DMS153 treated with DMSO at 0.1 percent for 48 hours (cell line): ENCODE measurements around the gene DNAJC1.

Source experiments
- DNase-seq: peaks from one replicate; lab custom pipeline; 2025; ENCODE audit not compliant: unreplicated experiment; lab: John Stamatoyannopoulos, UW

Gene DNAJC1

DNA sequence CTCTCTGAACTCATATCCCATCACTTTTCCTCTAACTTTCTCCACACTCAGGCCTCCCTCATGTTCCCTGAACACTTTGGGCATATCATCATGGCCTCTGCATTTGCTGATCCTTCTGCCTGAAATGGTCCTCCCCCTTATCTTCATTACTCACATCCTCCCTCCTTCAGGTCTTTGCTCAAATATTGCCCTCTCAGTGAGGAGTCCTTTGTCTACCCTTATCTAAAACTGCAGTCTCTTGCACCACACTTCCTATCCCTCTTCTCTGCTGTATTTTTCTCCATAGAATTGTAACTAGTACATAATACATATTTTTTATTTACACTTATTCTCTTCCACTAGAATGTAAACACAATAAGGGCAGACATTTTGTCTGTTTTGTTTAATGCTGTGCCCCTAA lies 41.7 kb downstream of the DNAJC1 start:
- DNase-seq = no peak

DNA sequence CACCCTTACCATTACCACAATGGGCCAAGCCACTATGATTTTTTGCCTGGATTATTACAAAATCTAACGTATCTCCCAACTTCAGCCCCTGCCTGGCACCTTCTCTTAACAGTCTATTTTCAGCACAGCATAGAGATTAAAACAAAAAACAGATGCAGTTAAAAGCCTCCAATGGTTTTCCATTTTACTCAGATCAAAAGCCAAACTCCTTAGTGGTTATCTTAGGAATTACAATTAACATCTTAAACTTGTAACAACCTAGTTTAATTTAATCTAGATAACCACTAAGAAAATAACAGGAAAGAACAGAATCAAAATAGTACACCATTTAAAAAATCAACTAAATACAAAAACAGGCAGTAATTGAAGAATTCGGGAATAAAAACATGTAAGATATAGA lies 43.5 kb downstream of the DNAJC1 start:
- no peak for DNase-seq

DNA sequence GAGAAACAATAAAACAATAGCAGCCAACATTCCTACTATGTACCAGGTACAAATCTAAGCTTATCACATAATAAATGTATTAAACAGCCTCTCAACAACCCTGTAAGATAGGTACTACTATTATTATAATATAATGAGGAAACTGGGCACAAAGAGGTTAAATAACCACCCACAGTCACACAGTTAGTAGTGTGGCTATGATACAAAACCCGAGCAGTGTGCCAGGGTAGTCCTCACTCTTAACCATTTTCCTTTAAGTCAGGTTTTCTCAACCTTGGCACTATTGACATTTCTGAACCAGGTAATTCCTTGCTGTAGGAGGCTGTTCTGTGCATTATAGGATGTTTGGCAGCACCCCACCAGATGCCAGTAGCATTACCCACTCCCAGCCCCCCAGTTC lies 48.8 kb downstream of the DNAJC1 start:
- DNase-seq = no peak

DNA sequence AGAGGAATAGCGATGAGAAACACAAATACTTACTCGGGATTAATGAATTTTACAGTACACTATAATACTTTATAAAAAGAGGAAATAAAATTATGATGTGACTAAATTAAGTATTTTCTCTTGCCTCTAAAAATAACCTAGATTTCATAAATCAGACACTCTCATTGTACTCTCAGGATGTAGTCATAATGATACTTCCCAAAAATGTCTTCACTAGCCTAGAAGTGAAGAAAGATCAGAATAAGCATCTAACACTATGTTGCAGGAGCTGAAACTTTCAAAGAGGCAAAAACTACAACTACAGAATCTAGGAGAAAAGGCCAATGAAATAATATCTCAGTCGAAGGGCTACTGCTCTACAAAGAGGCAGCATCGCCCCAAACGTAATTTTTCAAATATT lies 49.4 kb downstream of the DNAJC1 start:
- DNase-seq = no peak

DNA sequence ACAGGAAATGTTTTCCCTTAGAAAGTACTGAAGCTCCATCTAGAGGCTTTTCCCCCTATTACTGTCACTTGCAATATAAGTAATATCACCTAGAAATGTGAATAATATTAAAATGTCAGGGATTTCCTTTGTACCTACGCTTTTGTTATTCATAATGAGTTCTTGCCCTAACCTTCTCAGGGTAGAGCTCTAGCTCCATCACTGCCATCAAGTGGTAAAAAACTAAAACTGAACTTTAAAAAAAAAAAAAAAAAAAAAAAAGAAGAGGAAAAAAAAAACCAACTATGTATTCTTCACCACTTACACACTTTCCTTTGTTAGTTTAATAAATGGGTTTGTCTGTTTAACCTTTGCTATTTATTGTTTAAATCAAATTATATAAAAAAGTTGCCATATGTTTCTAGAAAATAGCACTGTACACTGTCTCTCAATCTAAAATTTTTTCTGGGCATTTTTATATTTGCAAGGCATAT lies 49.9 kb downstream of the DNAJC1 start:
- DNase-seq = no peak

DNA sequence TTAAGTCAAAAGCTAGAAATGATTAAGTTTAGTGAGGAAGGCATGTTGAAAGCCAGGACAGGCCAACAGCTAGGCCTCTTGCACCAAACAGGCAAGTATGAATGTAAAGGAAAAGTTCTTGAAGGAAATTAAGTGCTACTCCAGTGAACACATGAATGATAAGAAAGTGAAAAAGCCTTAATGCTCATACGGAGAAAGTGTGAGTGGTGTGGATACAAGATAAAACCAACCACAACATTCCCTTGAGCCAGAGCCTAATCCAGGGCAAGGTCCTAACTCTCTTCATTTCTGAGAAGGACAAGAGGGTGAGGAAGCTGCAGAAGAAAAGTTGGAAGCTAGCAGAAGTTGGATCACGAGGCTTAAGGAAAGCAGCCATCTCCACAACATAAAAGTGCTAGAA lies 53.0 kb downstream of the DNAJC1 start:
- no peak for DNase-seq

DNA sequence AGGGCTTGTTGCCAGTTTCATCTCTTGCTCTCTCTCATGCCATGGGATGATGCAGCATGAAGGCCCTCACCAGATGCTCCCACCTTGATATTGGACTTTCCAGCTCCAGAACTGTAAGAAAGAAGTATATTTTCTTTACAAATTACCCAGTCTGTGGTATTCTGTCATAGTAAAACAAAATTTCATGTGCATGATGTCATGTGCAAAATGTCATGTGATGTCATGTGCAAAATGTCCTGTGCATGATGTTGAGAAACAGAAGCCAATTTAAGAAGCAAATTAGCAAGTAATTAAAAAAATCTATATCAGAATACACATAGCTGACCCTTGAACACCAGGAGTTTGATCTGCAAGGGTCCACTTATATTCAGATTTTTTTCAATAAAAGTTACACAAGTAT lies 56.6 kb downstream of the DNAJC1 start:
- no peak for DNase-seq

DNA sequence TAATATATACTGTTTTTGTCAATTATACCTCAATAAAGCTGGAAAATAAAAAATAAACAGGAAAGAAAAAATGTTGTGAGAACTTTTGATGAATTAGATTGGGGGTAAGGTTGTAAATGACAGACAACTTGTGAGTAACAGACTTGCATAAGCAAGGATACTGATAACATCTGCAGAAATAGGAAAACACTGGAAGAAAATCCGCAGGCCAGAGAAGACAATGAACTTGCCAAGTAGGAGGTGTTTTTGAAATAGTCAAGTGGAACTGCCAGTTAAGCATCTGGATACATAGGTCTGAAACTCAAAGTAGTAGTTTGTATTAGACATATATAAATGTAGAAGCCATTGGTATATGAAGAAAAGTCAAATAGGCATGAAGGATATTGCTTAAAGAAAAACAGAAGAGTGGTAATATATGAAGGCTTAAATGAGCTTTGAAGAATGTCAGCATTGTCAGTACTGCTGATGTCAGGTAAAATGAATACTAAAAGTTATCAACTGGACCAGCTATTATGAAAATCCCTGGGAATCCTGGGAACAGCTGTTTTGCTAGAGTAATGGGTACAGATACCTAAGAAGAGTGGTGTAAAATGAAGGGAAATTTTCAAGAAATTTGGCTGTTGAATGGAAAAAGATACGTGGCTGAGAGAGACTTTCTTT lies 58.7 kb downstream of the DNAJC1 start:
- DNase-seq = no peak

DNA sequence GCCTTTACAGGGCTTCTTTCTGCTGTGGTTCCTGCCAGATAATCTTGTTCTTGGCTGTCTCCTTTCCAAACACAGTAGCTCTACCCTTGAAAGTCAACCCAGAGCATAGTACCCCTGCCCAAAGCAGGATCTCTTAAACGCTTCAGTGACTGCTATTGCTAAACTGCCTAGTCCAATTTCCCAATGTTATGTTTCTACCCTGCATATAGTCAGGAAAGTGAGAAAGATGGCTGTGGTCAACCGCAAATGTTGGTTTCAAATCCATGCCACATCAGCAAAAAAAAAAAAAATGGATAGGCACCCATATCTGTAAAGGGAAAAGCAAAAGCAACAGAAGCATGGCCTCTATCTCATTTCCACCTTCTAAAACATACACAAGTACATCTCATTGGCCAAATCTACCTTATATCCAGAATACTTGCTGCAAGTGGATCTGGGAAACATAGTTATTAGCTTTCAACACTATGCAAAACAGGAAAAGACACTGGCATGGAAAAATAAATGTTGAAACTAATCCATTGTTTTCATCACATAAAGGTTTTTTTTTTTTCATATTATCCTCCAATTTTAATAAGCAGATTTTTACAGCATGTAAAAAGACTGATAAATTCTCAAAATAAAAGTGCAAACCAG lies 59.8 kb downstream of the DNAJC1 start:
- DNase-seq = no peak

DNA sequence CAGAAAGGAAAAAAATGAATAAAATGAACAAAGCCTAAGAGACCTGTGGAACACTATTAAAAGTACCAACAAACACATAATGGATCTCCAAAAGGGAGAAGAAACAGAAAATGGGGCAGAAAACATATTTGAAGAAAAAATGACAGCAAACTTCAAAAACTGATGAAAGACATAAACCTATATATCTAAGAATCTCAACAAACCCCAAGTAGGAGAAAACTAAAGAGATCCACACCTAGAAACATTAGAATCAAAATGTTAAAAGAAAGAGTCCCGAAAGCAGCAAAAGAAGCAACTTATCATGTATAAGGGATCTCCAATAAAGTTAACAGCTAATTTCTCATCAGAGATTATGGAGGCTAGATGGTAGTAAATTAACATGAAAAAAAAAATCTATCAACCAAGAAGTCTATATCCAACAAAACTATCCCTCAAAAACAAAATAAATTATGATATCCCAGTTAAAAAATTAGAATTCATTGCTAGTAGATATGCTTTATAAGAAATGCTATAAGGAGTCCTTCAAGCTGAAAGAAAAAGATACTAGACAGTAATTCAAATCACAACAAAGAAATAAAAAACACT lies 68.0 kb downstream of the DNAJC1 start:
- no peak for DNase-seq

DNA sequence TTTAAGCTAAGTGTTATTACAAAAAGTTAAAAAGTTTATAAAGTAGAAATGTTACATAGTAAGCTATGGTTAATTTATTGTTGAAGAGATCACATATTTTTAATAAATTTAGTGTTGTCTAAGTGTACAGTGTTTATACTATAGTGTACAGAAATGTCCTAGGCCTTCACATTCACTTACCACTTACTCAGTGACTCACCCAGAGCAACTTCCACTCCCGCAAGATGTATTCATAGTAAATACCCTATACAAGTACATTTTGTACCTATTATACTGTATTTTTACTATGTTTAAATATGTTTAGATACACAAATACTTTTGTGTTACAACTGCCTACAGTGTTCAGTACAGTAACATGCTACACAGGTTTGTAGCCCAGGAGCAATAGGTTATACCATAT lies 69.2 kb downstream of the DNAJC1 start:
- no peak for DNase-seq

DNA sequence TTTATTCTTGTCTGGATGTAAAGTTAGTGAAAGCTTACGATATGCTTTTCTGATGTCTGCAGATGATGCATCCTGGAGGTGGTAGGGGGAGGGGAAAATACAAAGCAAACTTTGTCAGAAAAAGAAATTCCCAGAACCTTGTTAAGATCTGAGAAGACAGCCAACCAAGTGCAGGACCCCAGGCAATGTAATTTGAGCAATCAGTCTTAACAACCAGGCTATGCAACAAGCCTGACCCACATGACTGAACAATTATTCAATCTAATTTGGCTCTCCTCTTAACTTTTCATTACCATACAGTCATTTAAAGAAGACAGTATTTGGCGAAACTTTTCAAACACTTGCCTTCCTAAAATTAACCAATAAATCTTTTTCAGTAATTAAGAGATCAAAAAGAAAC lies 74.5 kb downstream of the DNAJC1 start:
- DNase-seq = no peak

DNA sequence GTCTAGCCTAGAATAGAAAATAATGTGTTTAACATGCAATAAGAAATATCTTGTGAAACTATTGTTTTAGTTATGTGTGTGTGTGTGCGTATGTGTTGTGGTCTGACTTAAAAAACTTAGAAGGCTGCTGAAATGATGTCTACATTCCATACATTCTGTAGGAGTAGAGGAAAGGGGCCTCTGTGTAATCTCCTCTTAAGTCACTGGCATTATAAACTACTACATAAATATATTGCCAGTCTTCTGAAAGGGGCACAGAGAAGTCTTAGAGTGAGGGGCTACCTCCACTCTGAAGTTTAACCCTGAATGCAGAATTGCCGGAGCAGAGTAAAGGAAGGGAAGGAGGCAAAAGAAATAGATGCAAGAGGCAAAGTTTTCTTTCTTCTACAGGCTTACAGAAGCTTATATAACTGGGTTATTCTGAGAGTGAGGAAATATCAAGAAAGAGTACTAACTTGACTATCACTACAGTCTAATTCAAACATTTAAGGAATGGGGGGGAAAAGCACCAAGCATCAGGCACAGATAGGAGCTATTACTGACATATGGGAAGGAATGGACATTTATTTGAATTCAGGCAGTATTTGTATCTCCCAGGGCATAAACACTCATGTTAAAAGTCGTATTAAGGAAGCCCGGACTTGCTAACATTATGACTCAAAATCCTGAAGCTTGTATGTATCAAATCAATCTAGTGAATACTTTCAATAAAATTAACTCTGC lies 75.7 kb downstream of the DNAJC1 start:
- DNase-seq = no peak

DNA sequence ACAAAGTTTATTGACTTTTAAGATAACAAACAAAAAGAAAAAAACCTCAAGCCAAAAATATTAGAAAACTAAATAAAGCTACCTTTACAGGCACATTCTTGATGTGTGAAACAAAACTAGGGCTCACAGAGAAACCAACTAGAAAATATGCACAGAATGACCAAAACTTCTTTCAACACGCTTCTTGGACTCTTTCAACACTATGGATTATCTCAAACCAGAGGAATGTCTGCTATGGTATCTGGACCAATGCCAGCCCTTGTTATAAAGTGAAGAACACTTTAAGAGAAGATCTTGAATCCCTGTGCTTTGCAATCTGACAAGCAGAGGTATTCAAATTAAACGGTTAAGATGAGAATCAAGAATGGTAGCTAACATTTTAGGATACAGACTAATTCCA lies 76.6 kb downstream of the DNAJC1 start:
- DNase-seq = no peak

DNA sequence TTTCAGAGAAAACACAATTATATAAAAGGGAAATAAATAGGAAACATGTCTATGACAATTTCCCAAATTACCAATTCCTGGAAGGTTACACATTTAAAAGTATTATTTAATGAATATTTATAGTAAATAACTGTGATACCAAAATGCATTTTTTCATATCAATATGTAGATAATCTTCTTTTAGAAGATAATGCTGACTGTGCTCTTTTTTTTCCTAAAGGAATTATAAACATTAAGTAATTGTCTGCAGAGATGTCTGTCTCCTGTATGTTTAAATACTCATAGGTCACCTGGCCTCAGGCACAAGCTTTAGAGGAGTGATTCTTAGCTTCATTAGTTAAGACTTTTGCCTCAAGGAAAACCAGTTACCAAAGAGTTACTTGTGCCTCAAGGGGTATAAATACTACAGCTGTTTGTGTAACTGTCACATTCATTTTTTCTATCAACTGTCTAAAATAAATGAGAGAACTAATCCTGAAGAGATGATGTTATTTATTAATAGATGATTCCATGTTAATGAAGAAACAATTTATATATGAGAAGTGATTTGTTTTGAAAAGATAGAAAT lies 77.1 kb downstream of the DNAJC1 start:
- no peak for DNase-seq

DNA sequence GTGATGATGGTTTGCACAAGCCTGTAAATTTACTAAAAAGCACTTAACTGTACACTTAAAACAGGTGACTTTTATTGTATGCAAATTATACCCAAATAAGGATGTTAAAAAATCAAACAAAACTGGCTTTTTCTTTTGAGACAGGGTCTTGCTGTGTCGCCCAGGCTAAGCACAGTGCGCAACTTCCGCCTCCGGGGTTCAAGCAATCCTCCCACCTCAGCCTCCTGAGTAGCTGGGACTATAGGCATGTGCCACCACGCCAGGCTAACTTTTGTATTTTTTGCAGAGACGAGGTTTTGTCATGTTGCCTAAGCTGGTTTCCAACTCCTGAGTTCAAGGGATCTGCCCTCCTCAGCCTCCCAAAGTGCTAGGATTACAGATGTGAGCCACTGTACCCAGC lies 77.7 kb downstream of the DNAJC1 start:
- DNase-seq = no peak

DNA sequence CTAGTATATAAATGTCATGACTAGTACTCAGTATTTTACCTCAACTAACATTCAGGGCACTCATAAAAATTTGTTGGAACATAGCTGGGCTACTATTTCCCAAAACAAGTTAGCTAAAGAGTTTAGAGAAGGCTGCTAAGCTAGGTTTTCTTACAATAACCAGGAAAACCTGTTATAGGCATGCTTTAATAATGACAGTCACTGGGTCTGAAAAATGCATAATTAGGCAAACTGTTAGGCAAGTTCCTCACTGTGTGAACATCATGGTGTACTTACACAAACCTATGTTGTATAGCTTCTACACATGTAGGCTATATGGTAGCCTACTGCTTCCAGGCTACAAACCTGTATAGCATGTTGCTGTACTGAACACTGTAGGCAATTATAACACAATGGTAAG lies 79.0 kb downstream of the DNAJC1 start:
- no peak for DNase-seq

DNA sequence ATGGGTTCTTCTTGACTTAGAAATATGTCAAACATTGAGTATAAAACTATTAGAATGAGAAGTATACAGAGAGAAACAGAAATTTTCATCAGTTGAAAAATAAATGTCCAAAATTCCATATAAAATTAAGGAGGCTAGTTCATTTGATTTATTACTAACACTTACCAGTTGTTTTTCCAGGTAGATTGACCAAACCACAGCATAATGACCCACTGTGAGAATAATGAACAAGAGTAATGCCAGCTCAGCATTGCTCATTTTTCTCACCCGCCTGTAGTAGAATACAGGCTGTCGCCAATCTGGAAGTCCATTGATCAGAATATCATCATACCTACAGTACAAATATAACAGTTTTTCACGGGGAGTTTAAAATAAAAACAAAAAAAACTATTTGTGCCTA lies 82.9 kb downstream of the DNAJC1 start:
- no peak for DNase-seq

DNA sequence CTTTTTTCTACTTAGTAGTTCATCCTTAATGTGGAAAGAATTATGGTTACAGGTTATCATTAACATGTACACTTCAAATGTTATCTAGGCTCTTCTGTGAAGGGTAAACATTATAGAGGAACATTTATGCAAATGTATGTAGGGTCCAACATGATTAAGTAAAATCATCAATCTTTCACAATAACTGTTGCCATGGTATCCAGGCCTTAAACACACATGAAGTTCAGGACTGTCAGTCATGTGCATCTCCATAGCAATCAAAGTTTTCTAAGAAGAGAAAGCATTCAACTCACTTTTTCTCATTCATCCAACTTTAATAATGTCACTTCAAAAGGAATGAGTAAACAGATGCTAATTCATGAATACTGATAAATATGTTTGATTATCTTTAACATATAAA lies 83.6 kb downstream of the DNAJC1 start:
- no peak for DNase-seq

DNA sequence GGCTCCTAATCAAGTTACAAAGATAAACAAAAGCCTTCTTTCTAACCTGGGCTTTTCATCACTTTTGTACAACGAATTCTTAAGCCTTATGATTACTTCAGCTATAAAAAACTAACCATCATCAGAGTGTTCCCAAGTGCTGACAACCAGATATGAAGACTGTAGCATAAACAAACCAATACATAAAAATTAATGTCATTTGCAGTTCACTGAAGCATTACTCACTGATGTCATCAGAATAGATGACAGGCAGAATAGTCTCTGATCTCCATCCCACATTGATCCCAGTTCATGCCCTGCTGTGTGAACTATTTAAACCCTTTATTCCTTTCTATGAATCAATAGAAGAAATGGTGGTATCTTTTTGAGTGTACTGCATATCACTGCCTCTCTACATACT lies 84.4 kb downstream of the DNAJC1 start:
- no peak for DNase-seq

DNA sequence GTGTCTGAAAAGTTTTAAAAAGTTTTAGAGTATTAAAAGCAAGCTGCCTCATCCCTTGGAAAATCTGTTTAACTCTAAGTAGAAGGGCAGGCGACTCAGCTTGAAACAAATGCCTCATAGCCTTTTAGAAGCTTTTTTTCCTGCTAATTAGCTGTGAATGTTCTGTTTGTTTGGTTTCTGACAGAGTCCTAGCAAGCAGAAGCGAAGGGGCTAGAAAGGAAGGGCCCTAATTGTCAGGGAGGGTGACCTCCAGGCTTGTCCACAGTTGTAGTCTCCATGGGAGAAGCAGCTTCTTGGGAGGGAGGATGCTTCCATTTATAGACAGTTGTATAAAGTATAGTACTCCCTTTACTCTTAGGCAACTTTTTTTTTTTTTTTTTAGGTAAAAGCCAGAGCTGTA lies 90.9 kb downstream of the DNAJC1 start:
- no peak for DNase-seq

DNA sequence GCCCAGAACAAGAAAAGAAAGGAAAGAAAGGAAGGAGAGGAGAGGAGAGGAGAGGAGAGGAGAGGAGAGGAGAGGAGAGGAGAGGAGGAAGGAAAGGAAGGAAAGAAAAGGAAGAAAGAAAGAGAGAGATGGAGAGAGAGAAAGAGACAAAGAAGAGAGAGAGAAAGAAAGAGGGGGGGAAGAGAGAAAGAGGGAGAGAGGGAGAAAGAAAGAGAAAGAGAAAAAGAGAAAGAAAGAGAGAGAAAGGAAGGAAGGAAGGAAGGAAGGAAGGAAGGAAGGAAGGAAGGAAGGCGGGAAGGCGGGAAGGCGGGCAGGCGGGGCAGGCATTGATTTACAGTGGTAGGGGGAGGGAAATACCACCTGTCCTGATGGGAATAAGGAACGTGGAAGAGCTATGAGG lies 92.7 kb downstream of the DNAJC1 start:
- DNase-seq = no peak
